NCI-H1092 (cell line): ENCODE results near the gene RIC8B.
A peak's percentile ranks its signal among the peaks of the same experiment; 100 is the strongest.
"Not testable (repeated sequence)": the region's sequence is repeated elsewhere in the genome, so short reads cannot be mapped to it uniquely, and the experiment has no call there.

Experiments
- DNase-seq: peaks from one replicate; lab custom pipeline; 2025; lab: John Stamatoyannopoulos, UW

RIC8B gene

GRCh38 chr12:106774005-106774807 is at the start of gene RIC8B:
Gene RIC8B, plus strand, starts transcription at chr12:106774682. Its CDS starts 64 bp downstream, at chr12:106774746.
- peak; percentile 95 for DNase-seq

- DNase-seq = no peak
Measured at GRCh38 chr12:106724934-106725333, 49.5 kb upstream of the RIC8B start.

GRCh38 chr12:106726603-106727202 is 47.8 kb upstream of the RIC8B start:
- not testable (repeated sequence) for DNase-seq

GRCh38 chr12:106729611-106730010 is 44.9 kb upstream of the RIC8B start:
- no peak for DNase-seq

GRCh38 chr12:106732890-106733289 is 41.6 kb upstream of the RIC8B start:
- no peak for DNase-seq

- no peak for DNase-seq
Measured at GRCh38 chr12:106733660-106734059, 40.8 kb upstream of the RIC8B start.

- DNase-seq = no peak
Measured at GRCh38 chr12:106736051-106736957, 38.2 kb upstream of the RIC8B start.

GRCh38 chr12:106739318-106739717 is 35.2 kb upstream of the RIC8B start:
- DNase-seq = no peak

GRCh38 chr12:106739815-106740530 is 34.5 kb upstream of the RIC8B start:
- DNase-seq = no peak

GRCh38 chr12:106740818-106741217 is 33.7 kb upstream of the RIC8B start:
- DNase-seq = no peak

- no peak for DNase-seq
Measured at GRCh38 chr12:106741247-106741646, 33.2 kb upstream of the RIC8B start.

- DNase-seq = no peak
Measured at GRCh38 chr12:106743270-106743988, 31.1 kb upstream of the RIC8B start.

GRCh38 chr12:106744600-106744999 is 29.9 kb upstream of the RIC8B start:
- no peak for DNase-seq

- no peak for DNase-seq
Measured at GRCh38 chr12:106745181-106745745, 29.2 kb upstream of the RIC8B start.

- DNase-seq = no peak
Measured at GRCh38 chr12:106747973-106748436, 26.5 kb upstream of the RIC8B start.

GRCh38 chr12:106750524-106750923 is 24.0 kb upstream of the RIC8B start:
- no peak for DNase-seq

- DNase-seq = no peak
Measured at GRCh38 chr12:106753526-106753925, 21.0 kb upstream of the RIC8B start.

GRCh38 chr12:106754331-106754730 is 20.2 kb upstream of the RIC8B start:
- no peak for DNase-seq

GRCh38 chr12:106757623-106758348 is 16.7 kb upstream of the RIC8B start:
- DNase-seq = no peak
